RWPE2 (cell line): ENCODE measurements around the gene YBX3.

Experiments used
- ATAC-seq: fragments of 200-7000 bp; cut with Tn5 transposase; 3 replicates; pipeline ENCODE4 v1.9.1; 2021; ENCODE audit warnings: low read depth
- DNase-seq: peaks from one replicate; pipeline ENCODE4 v3.0.0-alpha.2; 2020; ENCODE audit warnings: low spot score
- H3K27ac ChIP-seq: fragments of 450-650 bp; 2 replicates; pipeline ENCODE4 v1.5.1; 2017; ENCODE audit warnings: mild to moderate bottlenecking; ENCODE audit not compliant: poor library complexity, severe bottlenecking
- H3K27me3 ChIP-seq: fragments of 250-450 bp; sonication (Bioruptor Pico); 2 replicates; pipeline ENCODE4 v1.5.1; 2021; ENCODE audit warnings: mild to moderate bottlenecking, moderate library complexity; ENCODE audit not compliant: insufficient read depth, poor library complexity, severe bottlenecking
- H3K36me3 ChIP-seq: fragments of 250-450 bp; sonication (Bioruptor Pico); 2 replicates; pipeline ENCODE4 v1.5.1; 2020; ENCODE audit warnings: low read depth, mild to moderate bottlenecking, moderate library complexity
- H3K4me1 ChIP-seq: fragments of 250-450 bp; sonication (Bioruptor Pico); 2 replicates; pipeline ENCODE4 v1.5.1; 2021; ENCODE audit warnings: mild to moderate bottlenecking, moderate library complexity; ENCODE audit not compliant: insufficient read depth, poor library complexity, severe bottlenecking
- H3K4me3 ChIP-seq: fragments of 250-450 bp; sonication (Bioruptor Pico); 2 replicates; pipeline ENCODE4 v1.5.1; 2021; ENCODE audit warnings: mild to moderate bottlenecking, moderate library complexity; ENCODE audit not compliant: severe bottlenecking
- H3K9me3 ChIP-seq: fragments of 250-450 bp; sonication (Bioruptor Pico); 2 replicates; pipeline ENCODE4 v1.5.1; 2021; ENCODE audit warnings: mild to moderate bottlenecking, moderate library complexity; ENCODE audit not compliant: severe bottlenecking
- TF ChIP-seq, protein P1 (sequence below): fragments of 450-650 bp; IDR thresholded peaks from one replicate; pipeline ENCODE4 v1.5.1; 2017; ENCODE audit warnings: mild to moderate bottlenecking, moderate library complexity; ENCODE audit not compliant: poor library complexity, severe bottlenecking

The YBX3 gene

DNA sequence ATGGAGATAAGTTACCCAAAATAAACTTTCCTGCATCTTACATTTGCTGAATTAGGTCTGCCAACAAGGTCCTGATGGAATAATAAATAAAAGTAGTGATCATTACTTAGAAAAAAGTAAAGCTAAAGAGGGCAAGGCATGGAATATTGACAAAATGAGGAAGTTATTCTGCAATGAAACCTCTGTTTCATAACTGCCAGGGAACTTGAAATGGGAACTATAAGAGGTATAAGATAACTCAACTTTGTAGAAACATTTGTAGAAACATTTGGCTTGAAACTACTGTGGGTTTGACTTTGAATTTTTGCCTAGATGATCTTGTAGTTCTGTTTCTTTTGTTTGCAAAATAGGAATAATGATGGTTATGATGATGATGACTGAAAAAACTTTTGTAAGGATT is 18.7 kb upstream of the YBX3 start:
- TF ChIP-seq, protein P1, sequence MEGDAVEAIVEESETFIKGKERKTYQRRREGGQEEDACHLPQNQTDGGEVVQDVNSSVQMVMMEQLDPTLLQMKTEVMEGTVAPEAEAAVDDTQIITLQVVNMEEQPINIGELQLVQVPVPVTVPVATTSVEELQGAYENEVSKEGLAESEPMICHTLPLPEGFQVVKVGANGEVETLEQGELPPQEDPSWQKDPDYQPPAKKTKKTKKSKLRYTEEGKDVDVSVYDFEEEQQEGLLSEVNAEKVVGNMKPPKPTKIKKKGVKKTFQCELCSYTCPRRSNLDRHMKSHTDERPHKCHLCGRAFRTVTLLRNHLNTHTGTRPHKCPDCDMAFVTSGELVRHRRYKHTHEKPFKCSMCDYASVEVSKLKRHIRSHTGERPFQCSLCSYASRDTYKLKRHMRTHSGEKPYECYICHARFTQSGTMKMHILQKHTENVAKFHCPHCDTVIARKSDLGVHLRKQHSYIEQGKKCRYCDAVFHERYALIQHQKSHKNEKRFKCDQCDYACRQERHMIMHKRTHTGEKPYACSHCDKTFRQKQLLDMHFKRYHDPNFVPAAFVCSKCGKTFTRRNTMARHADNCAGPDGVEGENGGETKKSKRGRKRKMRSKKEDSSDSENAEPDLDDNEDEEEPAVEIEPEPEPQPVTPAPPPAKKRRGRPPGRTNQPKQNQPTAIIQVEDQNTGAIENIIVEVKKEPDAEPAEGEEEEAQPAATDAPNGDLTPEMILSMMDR = no peak
- Histone ChIP-seq H3K4me3 (no peak overlapping the region), H3K4me1 (no peaks in the 10 kb centered on the region), H3K36me3 (no peaks in the 10 kb centered on the region), H3K27ac (no peak overlapping the region), H3K9me3 (no peaks in the 10 kb centered on the region), H3K27me3 (no peaks in the 10 kb centered on the region)
- no peak for ATAC-seq
- DNase-seq = no peak

- no peaks in the 10 kb centered on the region for H3K9me3 ChIP-seq
- no peaks in the 10 kb centered on the region for H3K36me3 ChIP-seq
- no peak overlapping the region for H3K4me3 ChIP-seq
- no peaks in the 10 kb centered on the region for H3K27me3 ChIP-seq
- ATAC-seq (no peak), DNase-seq (no peak)
- TF ChIP-seq, protein P1 = no peak
- H3K4me1 ChIP-seq = no peaks in the 10 kb centered on the region
- H3K27ac ChIP-seq = no peak overlapping the region
These were observed 17.1 kb upstream of the YBX3 start for GRCh38 chr12:10740182-10740581.

GRCh38 chr12:10739157-10740118 is 16.3 kb upstream of the YBX3 start:
- Histone ChIP-seq H3K4me1 (no peaks in the 10 kb centered on the region), H3K27ac (no peak overlapping the region), H3K9me3 (no peaks in the 10 kb centered on the region), H3K4me3 (no peak overlapping the region), H3K36me3 (no peaks in the 10 kb centered on the region), H3K27me3 (no peaks in the 10 kb centered on the region)
- ATAC-seq (no peak), DNase-seq (no peak)
- TF ChIP-seq, protein P1 = no peak

- TF ChIP-seq, protein P1 = no peak
- Histone ChIP-seq H3K4me3 (no peak overlapping the region), H3K27ac (no peak overlapping the region), H3K27me3 (no peaks in the 10 kb centered on the region), H3K36me3 (no peaks in the 10 kb centered on the region), H3K4me1 (no peaks in the 10 kb centered on the region), H3K9me3 (no peaks in the 10 kb centered on the region)
- no peak for DNase-seq
- ATAC-seq = no peak
These were observed 14.1 kb upstream of the YBX3 start for GRCh38 chr12:10737249-10737648.

GRCh38 chr12:10736463-10736862 is 13.3 kb upstream of the YBX3 start:
- TF ChIP-seq, protein P1 = no peak
- no peak for DNase-seq
- no peaks in the 10 kb centered on the region for H3K4me1 ChIP-seq

More at GRCh38 chr12:10736463-10736862, 13.3 kb upstream of the YBX3 start:
- no peak overlapping the region for H3K4me3 ChIP-seq
- no peaks in the 10 kb centered on the region for H3K9me3 ChIP-seq
- no peak for ATAC-seq
- no peak overlapping the region for H3K27ac ChIP-seq
- no peaks in the 10 kb centered on the region for H3K27me3 ChIP-seq
- H3K36me3 ChIP-seq = no peaks in the 10 kb centered on the region
